HG02970 (cell line): ENCODE results near the gene PDE1A.

Source experiments
- ATAC-seq: cut with Tn5 transposase; IDR thresholded peaks from one replicate; pipeline ENCODE4 v1.9.1; 2021; ENCODE audit warnings: mild to moderate bottlenecking, moderate library complexity, moderate number of reproducible peaks; ENCODE audit not compliant: unreplicated experiment, low FRiP score

PDE1A gene

GRCh38 chr2:182224669-182225068 is 202.2 kb downstream of the PDE1A start:
- no peak for ATAC-seq

- no peak for ATAC-seq
These were observed 205.8 kb downstream of the PDE1A start for GRCh38 chr2:182220998-182221397.

- ATAC-seq: no peak
These were observed 206.5 kb downstream of the PDE1A start for GRCh38 chr2:182220335-182220734.

- no peak for ATAC-seq
These were observed 216.2 kb downstream of the PDE1A start for GRCh38 chr2:182210669-182211068.

GRCh38 chr2:182208421-182208820 is 218.4 kb downstream of the PDE1A start:
- ATAC-seq: no peak

GRCh38 chr2:182207049-182207746 is 219.6 kb downstream of the PDE1A start:
- ATAC-seq: no peak

- ATAC-seq: no peak
These were observed 229.3 kb downstream of the PDE1A start for GRCh38 chr2:182197529-182197928.

- no peak for ATAC-seq
These were observed 233.5 kb downstream of the PDE1A start for GRCh38 chr2:182193291-182193690.

GRCh38 chr2:182191061-182191460 is 235.8 kb downstream of the PDE1A start:
- ATAC-seq: no peak

- ATAC-seq: no peak
These were observed 239.7 kb downstream of the PDE1A start for GRCh38 chr2:182187130-182187529.

- ATAC-seq: no peak
These were observed 240.6 kb downstream of the PDE1A start for GRCh38 chr2:182186132-182186735.

GRCh38 chr2:182182436-182182835 is 244.4 kb downstream of the PDE1A start:
- ATAC-seq: no peak

- no peak for ATAC-seq
These were observed 245.5 kb downstream of the PDE1A start for GRCh38 chr2:182181381-182181780.

- no peak for ATAC-seq
These were observed 247.7 kb downstream of the PDE1A start for GRCh38 chr2:182179176-182179575.

- ATAC-seq: no peak
These were observed 252.8 kb downstream of the PDE1A start for GRCh38 chr2:182173944-182174622.

- no peak for ATAC-seq
These were observed 256.5 kb downstream of the PDE1A start for GRCh38 chr2:182170341-182170740.

GRCh38 chr2:182167882-182168281 is 259.0 kb downstream of the PDE1A start:
- ATAC-seq: no peak

- no peak for ATAC-seq
These were observed 260.0 kb downstream of the PDE1A start for GRCh38 chr2:182166841-182167240.

GRCh38 chr2:182166406-182166805 is 260.4 kb downstream of the PDE1A start:
- no peak for ATAC-seq

- no peak for ATAC-seq
These were observed 261.6 kb downstream of the PDE1A start for GRCh38 chr2:182165202-182165601.

GRCh38 chr2:182164686-182165085 is 262.1 kb downstream of the PDE1A start:
- ATAC-seq: no peak

- no peak for ATAC-seq
These were observed 263.0 kb downstream of the PDE1A start for GRCh38 chr2:182163878-182164277.
